Testis (tissue), 2 donors: ENCODE measurements around the gene RIC1.

Experiments
- CTCF ChIP-seq, 3 experiments: fragments of 450-650 bp in 2 of 3; fragments of 200-600 bp in 1 of 3; sonication (generic) in 1 of 3; IDR thresholded peaks; one replicate each; pipeline ENCODE4 v1.5.1; 2016 to 2019; ENCODE audit warnings: antibody characterized with exemption in 3 of 3, mild to moderate bottlenecking in 2 of 3, moderate library complexity in 1 of 3
- POLR2A ChIP-seq: fragments of 450-650 bp; IDR thresholded peaks from one replicate; pipeline ENCODE4 v1.6.1; 2017; ENCODE audit warnings: antibody characterized with exemption, mild to moderate bottlenecking, moderate library complexity

DNA sequence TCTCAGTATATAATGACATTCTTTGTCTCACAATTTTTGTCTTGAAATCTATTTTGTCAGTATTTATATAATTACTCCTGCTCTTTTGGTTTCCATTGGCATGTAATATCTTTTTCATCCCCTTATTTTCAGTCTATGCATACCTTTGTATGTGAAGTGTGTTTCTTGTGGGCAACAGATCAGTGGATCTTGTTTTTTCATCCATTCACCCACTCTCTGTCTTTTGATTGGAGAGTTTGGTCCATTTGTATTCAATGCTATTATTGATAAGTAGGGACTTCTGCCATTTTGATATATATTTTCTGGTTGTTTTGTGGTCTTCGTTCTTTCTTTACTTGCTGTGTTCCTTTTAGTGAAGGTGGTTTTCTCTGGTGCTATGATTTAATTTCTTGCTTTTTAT is 10.9 kb downstream of the RIC1 start:
- TF ChIP-seq CTCF (IDR thresholded peaks at IDR 0.05) (no peak), POLR2A (no peak)
